Measurements from ENCODE around the gene ZNF799. TPM values are rescaled to one million over a fixed set of nuclear protein-coding genes. Genes with fewer than 3 reads are reported as not detected.
"Not testable (repeated sequence)": the region's sequence is repeated elsewhere in the genome, so short reads cannot be mapped to it uniquely, and the experiment has no call there.

Gene ZNF799
- total RNA-seq, 3 donors from 2014 or later = 6.0 to 7.4 (median 7.3) TPM

DNA sequence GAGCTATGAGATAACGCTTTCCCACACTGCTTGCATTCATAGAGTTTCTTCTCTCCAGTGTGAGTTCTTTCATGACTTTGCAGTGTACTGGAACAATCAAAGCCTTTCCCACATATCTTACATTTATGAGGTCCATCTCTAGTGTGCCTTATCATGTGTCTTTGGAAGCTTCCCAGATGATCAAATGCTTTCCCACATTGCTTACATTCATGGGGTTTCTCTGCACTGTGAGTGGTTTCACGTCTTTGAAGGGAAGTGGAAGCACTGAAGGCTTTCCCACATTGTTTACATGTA lies 20.7 kb downstream of the ZNF799 start:
- DNase-seq = no peak
- no peak for TF ChIP-seq CTCF (IDR thresholded peaks at IDR 0.05)
- ATAC-seq = no peak
- Histone ChIP-seq H3K36me3 (ENCODE audit: low read depth) (no peaks in the 10 kb centered on the region), H3K9me3 (peaks cover 58% of the 10 kb centered on the region), H3K4me3 (no peak overlapping the region), H3K4me1 (ENCODE audit: low read depth) (no peaks in the 10 kb centered on the region)
- intact Hi-C loops (cut with DNase I, micrococcal nuclease) = no loop called here

DNA sequence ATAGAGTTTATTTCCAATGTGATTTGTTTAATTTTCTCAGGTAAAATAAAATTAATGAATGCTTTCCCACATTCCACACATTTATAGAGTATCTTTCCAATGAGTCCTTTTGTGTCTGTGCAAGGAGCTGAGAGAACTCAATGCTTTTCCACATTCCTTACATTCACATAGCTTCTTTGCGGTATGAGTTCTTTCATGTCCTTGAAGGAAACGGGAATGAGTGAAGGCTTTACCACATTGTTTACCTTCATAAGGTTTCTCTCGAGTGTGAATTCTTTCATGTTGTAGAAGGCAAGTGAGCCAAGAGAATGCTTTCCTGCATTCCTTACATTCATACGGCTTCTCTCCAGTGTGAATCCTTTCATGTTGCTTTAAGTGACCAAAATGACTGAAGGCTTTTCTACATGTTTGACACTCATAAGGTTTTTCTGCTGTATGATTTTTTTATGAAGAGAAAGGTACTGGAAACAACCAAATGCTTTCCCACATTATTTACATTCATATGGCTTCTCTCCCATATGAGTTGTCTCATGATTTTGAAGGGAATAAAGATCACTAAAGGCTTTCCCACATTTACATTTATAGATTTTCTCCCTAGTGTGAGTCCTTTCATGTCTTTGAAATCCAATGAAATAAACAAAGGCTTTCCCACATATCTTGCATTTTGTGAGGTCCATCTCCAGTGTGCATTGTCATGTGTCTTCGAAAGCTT lies 21.2 kb downstream of the ZNF799 start:
- Histone ChIP-seq H3K4me3 (no peak overlapping the region), H3K4me1 (ENCODE audit: low read depth) (no peaks in the 10 kb centered on the region), H3K9me3 (peaks cover 58% of the 10 kb centered on the region), H3K36me3 (ENCODE audit: low read depth) (no peaks in the 10 kb centered on the region)
- TF ChIP-seq CTCF (IDR thresholded peaks at IDR 0.05) = no peak
- no peak for DNase-seq
- ATAC-seq = no peak
- intact Hi-C loops (cut with DNase I, micrococcal nuclease) = no loop called here

GRCh38 chr19:12374026-12374425 lies 27.0 kb downstream of the ZNF799 start:
- Histone ChIP-seq H3K9me3 (peaks cover 28% of the 10 kb centered on the region), H3K4me3 (no peak overlapping the region), H3K36me3 (ENCODE audit: low read depth) (no peaks in the 10 kb centered on the region), H3K4me1 (ENCODE audit: low read depth) (no peaks in the 10 kb centered on the region)
- DNase-seq (no peak), ATAC-seq (no peak)
- TF ChIP-seq CTCF (IDR thresholded peaks at IDR 0.05) = no peak
- intact Hi-C loops (cut with DNase I, micrococcal nuclease) = no loop called here

DNA sequence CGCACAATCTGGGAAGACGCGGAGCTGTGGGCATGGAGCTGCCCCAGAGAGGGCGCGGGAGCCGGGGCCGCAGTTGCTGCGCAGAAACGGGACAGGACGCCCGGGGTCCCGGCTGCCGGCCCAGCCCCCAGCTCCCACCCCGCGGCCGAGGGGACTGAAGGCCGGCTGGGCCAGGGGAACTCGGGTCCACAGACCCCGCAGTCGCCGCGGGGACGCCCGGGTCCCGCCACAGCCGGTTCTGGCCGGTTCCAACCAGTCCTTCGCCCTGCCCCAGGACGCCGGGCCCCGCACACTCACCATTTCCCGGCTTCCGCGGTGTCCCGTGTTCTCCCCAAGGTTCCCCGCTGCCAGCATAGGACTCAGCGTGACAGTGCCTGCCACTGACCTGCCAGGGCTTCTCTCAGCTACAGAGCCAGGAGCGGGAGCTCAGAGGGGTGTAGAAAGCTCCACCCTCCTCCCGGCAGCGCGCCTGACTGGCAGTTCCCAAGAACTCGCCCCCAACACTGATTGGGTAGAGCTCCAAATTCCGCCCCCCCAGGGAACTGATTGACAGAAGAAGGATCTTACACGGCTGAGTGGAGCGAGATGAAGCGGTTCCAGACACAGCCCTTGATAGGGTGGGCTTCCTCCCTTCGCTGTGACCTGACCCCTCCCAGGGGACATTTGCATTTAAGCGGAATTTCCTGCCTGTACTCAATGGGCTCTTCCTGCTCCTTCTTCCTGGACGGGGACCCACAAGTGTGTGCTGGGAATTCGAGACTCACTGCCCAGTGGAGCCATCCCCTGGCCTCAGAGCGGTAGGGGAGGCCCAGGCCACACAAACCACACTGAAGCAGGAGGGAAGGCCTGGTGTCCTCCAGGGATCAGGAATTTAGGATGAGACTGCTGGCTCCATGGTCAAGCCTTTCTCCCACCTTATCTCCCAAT lies 35.6 kb downstream of the ZNF799 start, which contains the start of gene ZNF442:
ZNF442 (minus strand) TSS at position 448 of the 927 bp plus-strand sequence. CDS start 2,052 bp downstream, outside the sequence.
- peak within 1 kb of the TSS; percentile 52 for H3K4me3 ChIP-seq
- ATAC-seq (peak; percentile 99), DNase-seq (peak; percentile 92 to 97 (median 93))
- intact Hi-C loops (cut with DNase I, micrococcal nuclease) = no loop called here
- H3K9me3 ChIP-seq = no peaks in the 10 kb centered on the region
- no peaks in the 10 kb centered on the region for H3K36me3 ChIP-seq (ENCODE audit: low read depth)
- peak; percentile 50 for TF ChIP-seq CTCF (IDR thresholded peaks at IDR 0.05)
- H3K4me1 ChIP-seq (ENCODE audit: low read depth) = peaks cover 7% of the 10 kb centered on the region

- DNase-seq (peak in 1 of 3 donors; percentile 20), ATAC-seq (no peak)
- peak overlapping the region; percentile 52 for H3K4me3 ChIP-seq
- H3K9me3 ChIP-seq = no peaks in the 10 kb centered on the region
- H3K36me3 ChIP-seq (ENCODE audit: low read depth) = no peaks in the 10 kb centered on the region
- intact Hi-C loops (cut with DNase I, micrococcal nuclease) = no loop called here
- peaks cover 7% of the 10 kb centered on the region for H3K4me1 ChIP-seq (ENCODE audit: low read depth)
- TF ChIP-seq CTCF (IDR thresholded peaks at IDR 0.05) = no peak
These were observed 36.5 kb downstream of the ZNF799 start for GRCh38 chr19:12364391-12365235.

- H3K36me3 ChIP-seq (ENCODE audit: low read depth); DNase-seq; ATAC-seq; H3K9me3 ChIP-seq; intact Hi-C loops (cut with DNase I, micrococcal nuclease); H3K4me3 ChIP-seq; H3K4me1 ChIP-seq (ENCODE audit: low read depth): not testable (repeated sequence)
These were observed 38.8 kb downstream of the ZNF799 start for GRCh38 chr19:12362236-12362635.
